Keratinocyte (primary cell): ENCODE results near the gene ZBTB20. TPM values are rescaled to one million over a fixed set of nuclear protein-coding genes. Genes with fewer than 3 reads are reported as not detected.

ENCODE experiments used
- DNase-seq: peaks from one replicate; pipeline ENCODE4 v3.0.0-alpha.2; 2011; ENCODE audit warnings: low read depth, missing footprints, low spot score
- FAIRE-seq: peaks from 2 replicates; lab custom pipeline; 2011; peaks lifted over from hg19 to GRCh38; lab: Jason Lieb, UNC
- H2AFZ ChIP-seq: 2 replicates; pipeline ENCODE4 v1.6.0; 2012; ENCODE audit warnings: low read length, control low read depth, inconsistent platforms; ENCODE audit not compliant: control insufficient read depth
- H3K27ac ChIP-seq: 2 replicates; pipeline ENCODE4 v1.5.1; 2011; ENCODE audit warnings: low read length; ENCODE audit not compliant: control insufficient read depth, insufficient read depth
- H3K27me3 ChIP-seq: 3 replicates; pipeline ENCODE4 v1.6.0; 2011; ENCODE audit warnings: low read length; ENCODE audit not compliant: control insufficient read depth, insufficient read depth; ENCODE audit errors: extremely low read depth
- H3K36me3 ChIP-seq, 2 experiments: 2 replicates in 1 of 2; 3 replicates in 1 of 2; pipeline ENCODE4 v1.5.1; 2011; ENCODE audit warnings: low read length in 2 of 2, mild to moderate bottlenecking in 1 of 2; ENCODE audit not compliant: control insufficient read depth in 2 of 2, insufficient read depth in 2 of 2; ENCODE audit errors: extremely low read depth in 1 of 2
- H3K4me1 ChIP-seq: 3 replicates; pipeline ENCODE4 v1.5.1; 2011; ENCODE audit warnings: low read length; ENCODE audit not compliant: control insufficient read depth, insufficient read depth; ENCODE audit errors: extremely low read depth
- H3K4me2 ChIP-seq: 3 replicates; pipeline ENCODE4 v1.6.0; 2011; ENCODE audit warnings: low read depth, low read length; ENCODE audit not compliant: control insufficient read depth, insufficient read depth; ENCODE audit errors: extremely low read depth
- H3K4me3 ChIP-seq, 3 experiments: fragments of 200-600 bp in 1 of 3; sonication (generic) in 1 of 3; 2 replicates in 2 of 3; 3 replicates in 1 of 3; pipeline ENCODE4 v1.5.1; 2011 to 2016; ENCODE audit warnings: low read length in 3 of 3, mild to moderate bottlenecking in 3 of 3, control low read depth in 2 of 3, inconsistent platforms in 1 of 3, low read depth in 1 of 3, mixed read lengths in 1 of 3, mixed run types in 1 of 3, moderate library complexity in 1 of 3; ENCODE audit not compliant: control insufficient read depth in 2 of 3, insufficient read depth in 2 of 3; ENCODE audit errors: extremely low read depth in 1 of 3
- H3K79me2 ChIP-seq: 2 replicates; pipeline ENCODE4 v1.6.0; 2012; ENCODE audit warnings: low read length; ENCODE audit not compliant: control insufficient read depth, insufficient read depth
- H3K9ac ChIP-seq: 3 replicates; pipeline ENCODE4 v1.6.0; 2011; ENCODE audit warnings: low read length; ENCODE audit not compliant: control insufficient read depth, insufficient read depth; ENCODE audit errors: extremely low read depth
- H3K9me1 ChIP-seq: 3 replicates; pipeline ENCODE4 v1.6.0; 2011; ENCODE audit warnings: low read length; ENCODE audit not compliant: control insufficient read depth, insufficient read depth; ENCODE audit errors: extremely low read depth
- H3K9me3 ChIP-seq: 2 replicates; pipeline ENCODE4 v1.5.1; 2012; ENCODE audit warnings: low read depth, low read length; ENCODE audit not compliant: control insufficient read depth
- H4K20me1 ChIP-seq: 3 replicates; pipeline ENCODE4 v1.6.0; 2011; ENCODE audit warnings: low read length; ENCODE audit not compliant: control insufficient read depth, insufficient read depth; ENCODE audit errors: extremely low read depth
- CTCF ChIP-seq, 3 experiments: IDR thresholded peaks in 1 of 3; conservative IDR thresholded peaks in 1 of 3; optimal IDR thresholded peaks in 1 of 3; 2 replicates in 2 of 3; 3 replicates in 1 of 3; pipeline versions ENCODE3 to v1.5.1; 2011; ENCODE audit warnings: low read length in 3 of 3, mild to moderate bottlenecking in 3 of 3, moderate library complexity in 2 of 3, control low read depth in 1 of 3, inconsistent platforms in 1 of 3; ENCODE audit not compliant: insufficient read depth in 2 of 3; ENCODE audit errors: extremely low read depth in 1 of 3
- EZH2 ChIP-seq: IDR thresholded peaks from one replicate; pipeline ENCODE4 v1.6.1; 2012; ENCODE audit warnings: inconsistent platforms, mild to moderate bottlenecking, low read length, moderate library complexity
- dilution Hi-C: fragments of 300-500 bp; cut with MboI; formaldehyde crosslinking; loops from one replicate; pipeline ENCODE4 v1.7.0; 2020; ENCODE audit warnings: low sequenced_read_pairs; ENCODE audit not compliant: extremely low pct_ligation_motif_present
- polyA plus RNA-seq, 5 experiments: library from polyadenylated mRNA; depleted of rRNA in 3 of 5; stranded (reverse) in 3 of 5; stranded (forward) in 1 of 5; unstranded in 1 of 5; fragments of >200 nt; gene quantifications; 1 replicate in 1 of 5; 2 replicates in 3 of 5; 3 replicates in 1 of 5; pipeline versions ENCODE4 v1.2.1 to v1.2.3, GENCODE V29; 2011 to 2012; ENCODE audit warnings: missing spikeins in 2 of 5, low read depth in 1 of 5, low replicate concordance in 1 of 5

ZBTB20 gene
- polyA plus RNA-seq, 1 donor (not counting 4 experiments of a cell fraction or from before 2014, with no cell fraction given): 0.52 TPM

- H3K27me3 ChIP-seq: no peaks in the 10 kb centered on the region
- no peak for FAIRE-seq
Observed at GRCh38 chr3:114441386-114441785, 705.7 kb downstream of the ZBTB20 start.

GRCh38 chr3:114440700-114441099 lies 706.4 kb downstream of the ZBTB20 start:
- no peak overlapping the region for H3K27ac ChIP-seq
- no peaks in the 10 kb centered on the region for H3K79me2 ChIP-seq
- DNase-seq (no peak), FAIRE-seq (no peak)
- no peaks in the 10 kb centered on the region for H3K27me3 ChIP-seq
- H2AFZ ChIP-seq: no peak overlapping the region
- H3K9me3 ChIP-seq: no peaks in the 10 kb centered on the region
- H3K36me3 ChIP-seq: no peaks in the 10 kb centered on the region
- dilution Hi-C loops: no loop called here
- TF ChIP-seq EZH2: no peak
- TF ChIP-seq CTCF (optimal IDR thresholded peaks at IDR 0.05 in 1 of 3, IDR thresholded peaks at IDR 0.05 in 1 of 3, conservative IDR thresholded peaks at IDR 0.05 in 1 of 3; ENCODE audit: extremely low read depth in 1 of 3, insufficient read depth in 2 of 3, low read length in 3 of 3): no peak
- H3K9me1 ChIP-seq: no peaks in the 10 kb centered on the region
- H3K4me1 ChIP-seq: no peaks in the 10 kb centered on the region
- no peaks in the 10 kb centered on the region for H4K20me1 ChIP-seq
- H3K4me2 ChIP-seq: no peak overlapping the region
- H3K4me3 ChIP-seq: no peak overlapping the region
- H3K9ac ChIP-seq: no peak overlapping the region

More at GRCh38 chr3:114441386-114441785, 705.7 kb downstream of the ZBTB20 start:
- no peaks in the 10 kb centered on the region for H3K9me1 ChIP-seq
- no peak for DNase-seq
- H3K36me3 ChIP-seq: no peaks in the 10 kb centered on the region
- dilution Hi-C loops: no loop called here
- no peaks in the 10 kb centered on the region for H3K4me1 ChIP-seq
- H3K79me2 ChIP-seq: no peaks in the 10 kb centered on the region
- H3K4me2 ChIP-seq: no peak overlapping the region
- H3K9ac ChIP-seq: no peak overlapping the region
- H3K9me3 ChIP-seq: no peaks in the 10 kb centered on the region
- H3K4me3 ChIP-seq: no peak overlapping the region
- TF ChIP-seq CTCF (optimal IDR thresholded peaks at IDR 0.05 in 1 of 3, IDR thresholded peaks at IDR 0.05 in 1 of 3, conservative IDR thresholded peaks at IDR 0.05 in 1 of 3; ENCODE audit: extremely low read depth in 1 of 3, insufficient read depth in 2 of 3, low read length in 3 of 3) (no peak), EZH2 (no peak)
- H4K20me1 ChIP-seq: no peaks in the 10 kb centered on the region
- H2AFZ ChIP-seq: no peak overlapping the region
- no peak overlapping the region for H3K27ac ChIP-seq
